Right lobe of liver (tissue), 6 donors: ENCODE results near the gene PTPRD. TPM values are rescaled to one million over a fixed set of nuclear protein-coding genes. Genes with fewer than 3 reads are reported as not detected.
A peak's percentile ranks its signal among the peaks of the same experiment; 100 is the strongest.

Experiments
- ATAC-seq, 4 donors: fragments of 200-7000 bp; cut with Tn5 transposase; one replicate each; pipeline ENCODE4 v1.9.1; 2020; ENCODE audit warnings: mild to moderate bottlenecking in 4 of 4, moderate library complexity in 4 of 4
- DNase-seq, 3 donors: peaks; one replicate each; pipeline ENCODE4 v3.0.0-alpha.2; 2020
- H3K27ac ChIP-seq, 3 donors: fragments of 200-600 bp; one replicate each; pipeline ENCODE4 v1.8.0; 2022
- H3K27me3 ChIP-seq, 2 donors: fragments of 200-600 bp; one replicate each; pipeline ENCODE4 v1.8.0; 2022
- H3K36me3 ChIP-seq, 4 donors: fragments of 200-600 bp; sonication (generic) in 1 of 4; one replicate each; pipeline versions ENCODE4 v1.5.1 to v1.8.0; 2017 to 2022; ENCODE audit warnings: control low read depth in 1 of 4
- H3K4me1 ChIP-seq, 4 donors: fragments of 200-600 bp; sonication (generic) in 1 of 4; one replicate each; pipeline versions ENCODE4 v1.5.1 to v1.8.0; 2017 to 2022; ENCODE audit warnings: control low read depth in 1 of 4
- H3K4me3 ChIP-seq, 3 donors: fragments of 200-600 bp; one replicate each; pipeline ENCODE4 v1.8.0; 2022
- H3K9me3 ChIP-seq, 4 donors: fragments of 200-600 bp; sonication (generic) in 1 of 4; one replicate each; pipeline versions ENCODE4 v1.5.1 to v1.8.0; 2017 to 2022; ENCODE audit warnings: control low read depth in 1 of 4
- CTCF ChIP-seq, 4 donors: fragments of 200-600 bp in 3 of 4; fragments of 450-650 bp in 1 of 4; IDR thresholded peaks; one replicate each; pipeline versions ENCODE4 v1.5.1 to v1.8.0; 2016 to 2022; ENCODE audit warnings: antibody characterized with exemption in 4 of 4, mild to moderate bottlenecking in 2 of 4
- POLR2A ChIP-seq: fragments of 450-650 bp; IDR thresholded peaks from one replicate; pipeline ENCODE4 v1.6.1; 2017; ENCODE audit warnings: antibody characterized with exemption, mild to moderate bottlenecking
- WGBS: methylation state at CpG from one replicate; pipeline ENCODE4 v1.1.6; 2018; ENCODE audit warnings: low coverage, low lambda C conversion rate; ENCODE audit not compliant: insufficient coverage; ENCODE audit errors: missing lambda C conversion rate; 5-methylcytosine and 5-hydroxymethylcytosine counted together
- intact Hi-C, 2 donors: fragments of 100-400 bp; cut with DNase I; formaldehyde crosslinking; loops; one replicate each; pipeline versions ENCODE4 v1.11.2 to v1.14.1; 2022
- total RNA-seq, 6 experiments: library from RNA; depleted of rRNA in 2 of 6; stranded (reverse); fragments of >200 nt in 2 of 6; fragmentation: NEBNext Ultra II Directional in 3 of 6; extraction: Animal tissue kit (Norgen Biotek cat#: 25700) in 3 of 6; gene quantifications; one replicate each; pipeline versions ENCODE4 v1.1.0 to v1.2.4, GENCODE V29; 2016 to 2023
- donor health status: DM: no; HTN: yes; CAD: no.
- donor health status: DM: no; HTN: no; CAD: no.
- donor health status: DM: no; HTN: no; CAD: no.
- donor health status: DM: no; HTN: yes; CAD: no.
- donor health status: DM: no; HTN: yes; CAD: no.

PTPRD gene
- total RNA-seq, 6 experiments from 2014 or later, result 5.4 to 29.8 (median 13.9) TPM

GRCh38 chr9:9041756-9042155, 1571.0 kb downstream of the PTPRD start:
- ATAC-seq (no peak), DNase-seq (no peak)
- Histone ChIP-seq H3K4me3 (no peak overlapping the region), H3K36me3 (no peaks in the 10 kb centered on the region), H3K27me3 (peaks cover 0 to 8% of the 10 kb centered on the region in 2 donors), H3K4me1 (no peaks in the 10 kb centered on the region), H3K27ac (no peak overlapping the region), H3K9me3 (no peaks in the 10 kb centered on the region)
- 93% methylated on average over 3 of the region's 3 CpGs for WGBS
- intact Hi-C loops, result no loop called here
- TF ChIP-seq POLR2A (no peak), CTCF (IDR thresholded peaks at IDR 0.05) (no peak)

- Histone ChIP-seq H3K4me1 (no peaks in the 10 kb centered on the region), H3K36me3 (peaks cover 0 to 2% (median 0%) of the 10 kb centered on the region in 4 donors), H3K9me3 (no peaks in the 10 kb centered on the region), H3K27ac (no peak overlapping the region), H3K27me3 (no peaks in the 10 kb centered on the region), H3K4me3 (no peak overlapping the region)
- WGBS, result 59% methylated on average over 2 of the region's 2 CpGs
- no peak for ATAC-seq
- TF ChIP-seq POLR2A (no peak), CTCF (IDR thresholded peaks at IDR 0.05) (no peak)
- intact Hi-C loops, result no loop called here
- DNase-seq, result no peak
Observed at GRCh38 chr9:9033022-9033421, 1579.8 kb downstream of the PTPRD start.

- H3K9me3 ChIP-seq, result no peaks in the 10 kb centered on the region
- H3K4me1 ChIP-seq, result no peaks in the 10 kb centered on the region
- no peaks in the 10 kb centered on the region for H3K36me3 ChIP-seq
- no peak for DNase-seq
- H3K27ac ChIP-seq, result no peak overlapping the region
- intact Hi-C loops, result no loop called here
- TF ChIP-seq CTCF (IDR thresholded peaks at IDR 0.05), result no peak
- no peak for ATAC-seq
- WGBS, result 27% methylated on average over 3 of the region's 3 CpGs
- no peaks in the 10 kb centered on the region for H3K27me3 ChIP-seq
- no peak overlapping the region for H3K4me3 ChIP-seq
Observed at GRCh38 chr9:9016597-9016996, 1596.2 kb downstream of the PTPRD start.

- no peaks in the 10 kb centered on the region for H3K9me3 ChIP-seq
- TF ChIP-seq CTCF (IDR thresholded peaks at IDR 0.05), result peak in 1 of 4 donors; percentile 12
- no peak for TF ChIP-seq POLR2A
- H3K36me3 ChIP-seq, result no peaks in the 10 kb centered on the region
- H3K27me3 ChIP-seq, result no peaks in the 10 kb centered on the region
- H3K27ac ChIP-seq, result no peak overlapping the region
- DNase-seq, result no peak
- intact Hi-C loops, result no loop called here
- 66% methylated on average over 3 of the region's 3 CpGs for WGBS
- H3K4me1 ChIP-seq, result peaks cover 0 to 4% (median 0%) of the 10 kb centered on the region in 4 donors
- no peak overlapping the region for H3K4me3 ChIP-seq
- no peak for ATAC-seq
Observed at GRCh38 chr9:9004810-9005209, 1608.0 kb downstream of the PTPRD start.
